SK-N-SH treated with all-trans-retinoic acid at 6 μM for 48 hours (cell line): Measurements from ENCODE around the gene SCPEP1.

Source experiments
- ATAC-seq: fragments of 200-7000 bp; cut with Tn5 transposase; 3 replicates; pipeline ENCODE4 v1.9.1; 2020; ENCODE audit warnings: mild to moderate bottlenecking, moderate library complexity
- ARNTL ChIP-seq: fragments of 450-650 bp; formaldehyde crosslinking; IDR thresholded peaks from 2 replicates; pipeline ENCODE4 v1.5.0; 2020; ENCODE audit warnings: low read depth, mild to moderate bottlenecking, moderate library complexity, borderline replicate concordance
- BACH2 ChIP-seq: fragments of 250-450 bp; sonication (Bioruptor Pico); IDR thresholded peaks from 2 replicates; pipeline ENCODE4 v1.9.0; 2021; ENCODE audit warnings: mild to moderate bottlenecking, borderline replicate concordance
- CREB5 ChIP-seq: fragments of 250-450 bp; sonication (Bioruptor Pico); IDR thresholded peaks from 2 replicates; pipeline ENCODE4 v1.5.1; 2020; ENCODE audit warnings: low read depth, mild to moderate bottlenecking, moderate library complexity
- CSDC2 ChIP-seq: fragments of 250-450 bp; sonication (Bioruptor Pico); IDR thresholded peaks from 2 replicates; pipeline ENCODE4 v1.5.0; 2020; ENCODE audit warnings: mild to moderate bottlenecking, moderate library complexity
- CSRNP3 ChIP-seq: fragments of 250-450 bp; sonication (Bioruptor Pico); IDR thresholded peaks from 2 replicates; pipeline ENCODE4 v1.5.1; 2021; ENCODE audit warnings: mild to moderate bottlenecking, moderate library complexity
- ESRRG ChIP-seq: fragments of 250-450 bp; sonication (Bioruptor Pico); IDR thresholded peaks from 2 replicates; pipeline ENCODE4 v1.6.1; 2021; ENCODE audit warnings: mild to moderate bottlenecking
- GLIS3 ChIP-seq: fragments of 250-450 bp; sonication (Bioruptor Pico); IDR thresholded peaks from 2 replicates; pipeline ENCODE4 v1.5.0; 2020; ENCODE audit warnings: mild to moderate bottlenecking, moderate library complexity
- ISL1 ChIP-seq: fragments of 250-450 bp; sonication (Bioruptor Pico); IDR thresholded peaks from 2 replicates; pipeline ENCODE4 v2.1.2; 2022; ENCODE audit warnings: mild to moderate bottlenecking, moderate library complexity
- OSR1 ChIP-seq: fragments of 250-450 bp; sonication (Bioruptor Pico); IDR thresholded peaks from 2 replicates; pipeline ENCODE4 v1.8.0; 2022; ENCODE audit warnings: moderate library complexity, mild to moderate bottlenecking, inconsistent platforms
- PATZ1 ChIP-seq: fragments of 250-450 bp; sonication (Bioruptor Pico); IDR thresholded peaks from 2 replicates; pipeline ENCODE4 v1.8.0; 2020; ENCODE audit warnings: mild to moderate bottlenecking, moderate library complexity, borderline replicate concordance
- POU6F1 ChIP-seq: fragments of 250-450 bp; sonication (Bioruptor Pico); IDR thresholded peaks from 2 replicates; pipeline ENCODE4 v1.8.0; 2021; ENCODE audit warnings: low read depth, mild to moderate bottlenecking, moderate library complexity, borderline replicate concordance
- PPARA ChIP-seq: fragments of 250-450 bp; sonication (Bioruptor Pico); IDR thresholded peaks from 2 replicates; pipeline ENCODE4 v1.5.0; 2020; ENCODE audit warnings: mild to moderate bottlenecking, borderline replicate concordance
- RARB ChIP-seq: fragments of 250-450 bp; sonication (Bioruptor Pico); IDR thresholded peaks from 2 replicates; pipeline ENCODE4 v1.8.0; 2021; ENCODE audit warnings: mild to moderate bottlenecking, moderate library complexity
- SNAI2 ChIP-seq: fragments of 250-450 bp; sonication (Bioruptor Pico); IDR thresholded peaks from 2 replicates; pipeline ENCODE4 v1.5.0; 2020; ENCODE audit warnings: mild to moderate bottlenecking, moderate library complexity
- TCF4 ChIP-seq: fragments of 250-450 bp; sonication (Bioruptor Pico); IDR thresholded peaks from 2 replicates; pipeline ENCODE4 v1.8.0; 2021; ENCODE audit warnings: mild to moderate bottlenecking, moderate library complexity, borderline replicate concordance
- TOX ChIP-seq: fragments of 250-450 bp; sonication (Bioruptor Pico); IDR thresholded peaks from 2 replicates; pipeline ENCODE4 v1.8.0; 2021; ENCODE audit warnings: mild to moderate bottlenecking, moderate library complexity, borderline replicate concordance
- TSHZ2 ChIP-seq: fragments of 250-450 bp; sonication (Bioruptor Pico); IDR thresholded peaks from 2 replicates; pipeline ENCODE4 v1.5.0; 2020; ENCODE audit warnings: mild to moderate bottlenecking, moderate library complexity
- ZC3H10 ChIP-seq: fragments of 250-450 bp; sonication (Bioruptor Pico); IDR thresholded peaks from 2 replicates; pipeline ENCODE4 v1.5.1; 2021; ENCODE audit warnings: mild to moderate bottlenecking, moderate library complexity
- ZFP3 ChIP-seq: fragments of 250-450 bp; sonication (Bioruptor Pico); IDR thresholded peaks from 2 replicates; pipeline ENCODE4 v1.5.0; 2020; ENCODE audit warnings: mild to moderate bottlenecking, moderate library complexity
- ZFP30 ChIP-seq: fragments of 450-650 bp; formaldehyde crosslinking; IDR thresholded peaks from 2 replicates; pipeline ENCODE4 v1.5.0; 2022; ENCODE audit warnings: mild to moderate bottlenecking, moderate library complexity
- ZNF565 ChIP-seq: fragments of 450-650 bp; formaldehyde crosslinking; conservative IDR thresholded peaks from 2 replicates; pipeline ENCODE4 v1.5.0; 2020; ENCODE audit warnings: low read depth, mild to moderate bottlenecking, moderate library complexity
- ZNF70 ChIP-seq: fragments of 450-650 bp; formaldehyde crosslinking; IDR thresholded peaks from 2 replicates; pipeline ENCODE4 v1.5.0; 2020; ENCODE audit warnings: mild to moderate bottlenecking, moderate library complexity
- ZNF8 ChIP-seq: fragments of 450-650 bp; formaldehyde crosslinking; IDR thresholded peaks from 2 replicates; pipeline ENCODE4 v1.5.0; 2020; ENCODE audit warnings: mild to moderate bottlenecking, moderate library complexity

SCPEP1 gene

GRCh38 chr17:57027852-57028251, 49.9 kb downstream of the SCPEP1 start:
- no peak for ATAC-seq

GRCh38 chr17:57032343-57032742, 54.4 kb downstream of the SCPEP1 start:
- no peak for TF ChIP-seq ESRRG (CRISPR knock-in tag)
- TF ChIP-seq ZNF565 (CRISPR knock-in tag): no peak
- TF ChIP-seq POU6F1 (CRISPR knock-in tag): no peak
- no peak for TF ChIP-seq CSRNP3 (CRISPR knock-in tag)
- TF ChIP-seq ISL1 (CRISPR knock-in tag): no peak
- no peak for TF ChIP-seq OSR1 (CRISPR knock-in tag)
- TF ChIP-seq SNAI2: no peak
- no peak for TF ChIP-seq GLIS3
- TF ChIP-seq ZFP30: no peak
- no peak for TF ChIP-seq TSHZ2
- no peak for TF ChIP-seq BACH2 (CRISPR knock-in tag)
- no peak for TF ChIP-seq PPARA (CRISPR knock-in tag)
- no peak for TF ChIP-seq ARNTL (CRISPR knock-in tag)
- ATAC-seq: no peak

More at GRCh38 chr17:57027852-57028251, 49.9 kb downstream of the SCPEP1 start:
- no peak for TF ChIP-seq PPARA (CRISPR knock-in tag)
- no peak for TF ChIP-seq CSDC2
- TF ChIP-seq TCF4 (CRISPR knock-in tag): no peak
- no peak for TF ChIP-seq ZNF8 (CRISPR knock-in tag)
- no peak for TF ChIP-seq PATZ1 (CRISPR knock-in tag)
- TF ChIP-seq OSR1 (CRISPR knock-in tag): no peak

GRCh38 chr17:57033296-57033695, 55.4 kb downstream of the SCPEP1 start:
- no peak for ATAC-seq
- TF ChIP-seq CSRNP3 (CRISPR knock-in tag) (no peak), ZNF70 (no peak), ISL1 (CRISPR knock-in tag) (no peak), CSDC2 (no peak), GLIS3 (no peak), RARB (CRISPR knock-in tag) (no peak), ZNF8 (CRISPR knock-in tag) (no peak), ZFP30 (no peak), CREB5 (CRISPR knock-in tag) (no peak), ZNF565 (CRISPR knock-in tag) (no peak), TOX (CRISPR knock-in tag) (no peak), TSHZ2 (no peak), ZFP3 (no peak), ARNTL (CRISPR knock-in tag) (no peak), ZC3H10 (CRISPR knock-in tag) (no peak), POU6F1 (CRISPR knock-in tag) (no peak), OSR1 (CRISPR knock-in tag) (no peak)
